ENCODE results near the gene FRMPD4.

The FRMPD4 gene

DNA sequence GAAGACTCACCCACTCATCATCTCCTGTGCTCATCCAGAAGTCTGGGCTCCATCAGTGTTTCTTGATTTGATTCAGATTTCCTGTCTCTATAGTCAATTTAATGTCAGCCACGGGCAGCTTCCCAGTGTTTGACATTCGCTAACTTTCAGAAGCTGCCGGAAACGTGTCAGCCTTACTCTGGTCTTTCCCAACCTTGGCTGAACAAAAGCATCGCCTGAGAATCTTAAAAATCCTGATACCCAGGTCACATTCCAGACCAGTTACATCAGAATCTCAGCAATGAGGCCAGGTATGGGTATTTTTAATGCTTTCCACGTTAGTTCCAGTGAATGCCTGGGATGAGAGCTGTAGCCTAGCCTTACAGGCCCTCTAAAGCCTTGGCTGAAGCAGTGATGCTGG is 233.8 kb downstream of the FRMPD4 start:
- DNase-seq, result no peak

DNA sequence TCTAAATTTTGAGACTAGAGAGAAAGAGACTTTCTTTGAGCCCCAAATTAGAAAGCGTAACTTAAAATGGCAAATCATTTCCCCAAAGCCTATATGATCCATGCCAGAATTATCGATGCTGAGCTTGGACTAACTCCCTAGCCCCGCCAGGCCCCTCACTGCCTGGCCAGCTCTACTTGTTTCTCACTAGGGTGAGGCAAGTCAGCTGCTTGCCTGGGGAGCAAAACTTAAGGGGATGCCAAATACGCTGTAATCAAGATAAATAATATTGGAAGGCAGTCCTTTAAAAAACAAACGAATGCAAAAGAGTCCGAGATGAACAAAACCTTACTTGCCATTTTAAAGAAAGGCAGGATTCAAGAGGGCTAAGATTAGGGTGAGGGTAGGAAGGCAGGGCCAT is 236.0 kb downstream of the FRMPD4 start:
- DNase-seq, result no peak

DNA sequence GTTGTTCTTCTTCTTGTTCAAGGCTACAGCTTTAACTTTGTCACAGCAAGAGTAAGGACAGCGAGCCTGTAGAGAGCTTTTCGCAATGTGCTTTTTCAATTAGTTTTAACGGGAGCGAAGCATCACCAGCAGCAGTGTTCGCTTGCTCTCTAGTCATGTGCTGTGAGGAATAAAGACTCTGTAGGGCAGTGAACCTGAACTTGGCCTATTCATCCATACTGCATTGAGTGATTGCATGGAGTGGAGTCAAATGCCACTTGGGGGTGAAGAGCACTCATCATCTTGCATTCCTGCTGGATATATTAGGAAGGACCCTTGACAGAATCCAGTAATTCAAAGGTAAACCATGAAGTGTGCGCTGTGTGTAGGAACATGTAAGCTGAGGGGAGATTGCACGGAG is 240.0 kb downstream of the FRMPD4 start:
- DNase-seq, result no peak

DNA sequence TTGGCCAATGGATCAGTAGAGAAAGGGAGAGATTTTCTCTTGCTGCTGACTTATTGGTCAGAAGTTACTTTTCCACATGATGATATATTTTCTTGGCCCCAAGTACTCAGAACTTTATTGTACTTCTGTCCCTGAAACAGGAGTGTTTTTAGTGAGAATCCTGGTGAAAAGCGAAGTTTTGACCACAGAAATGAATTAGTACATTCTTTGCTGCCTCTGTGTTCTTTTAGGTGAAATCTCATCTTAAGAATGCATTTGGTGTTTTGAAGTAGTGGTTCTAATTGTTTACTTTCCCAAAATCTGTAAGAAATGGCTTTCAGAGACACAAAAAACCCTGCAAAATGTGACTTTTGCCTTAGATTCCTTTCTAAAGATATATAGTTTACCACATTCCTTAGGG is 240.4 kb downstream of the FRMPD4 start:
- DNase-seq, result no peak

DNA sequence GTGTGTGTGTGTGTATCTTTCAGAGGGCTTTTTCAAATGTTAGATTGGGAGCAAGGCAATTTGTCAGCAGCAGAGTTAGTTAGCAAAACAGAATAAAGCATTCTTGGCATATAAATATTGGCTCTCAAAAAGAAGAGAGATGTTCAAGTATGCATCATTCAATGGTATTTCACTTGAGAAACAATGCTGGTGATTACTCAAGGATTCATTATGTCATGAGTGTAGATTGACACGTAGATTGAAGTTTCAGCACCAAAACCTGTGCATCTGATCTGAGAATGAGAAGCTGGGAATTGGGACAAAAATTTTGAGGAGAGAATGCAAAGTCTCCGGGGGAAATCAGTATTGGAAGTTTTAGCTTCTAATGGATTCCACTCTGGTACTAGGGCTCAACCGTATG is 241.4 kb downstream of the FRMPD4 start:
- DNase-seq, result no peak

DNA sequence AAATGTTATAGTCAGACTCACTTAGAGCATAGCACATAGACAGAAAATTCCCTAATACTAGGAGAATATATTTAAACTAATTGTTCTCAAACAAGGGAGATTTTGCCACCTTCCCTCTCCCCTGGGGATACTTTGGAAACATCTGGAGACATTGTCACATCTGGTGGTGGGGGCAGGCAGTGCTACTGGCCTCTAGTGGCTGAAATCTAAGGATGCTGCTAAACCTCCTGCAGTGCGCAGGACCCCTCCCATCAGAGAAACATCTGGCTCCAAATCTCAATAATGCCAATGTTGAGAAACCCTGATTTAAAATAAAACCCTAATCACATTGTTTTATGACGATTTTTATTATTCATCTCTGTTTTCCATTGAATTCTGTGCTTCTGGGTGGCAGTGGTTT is 244.9 kb downstream of the FRMPD4 start:
- DNase-seq, result no peak

DNA sequence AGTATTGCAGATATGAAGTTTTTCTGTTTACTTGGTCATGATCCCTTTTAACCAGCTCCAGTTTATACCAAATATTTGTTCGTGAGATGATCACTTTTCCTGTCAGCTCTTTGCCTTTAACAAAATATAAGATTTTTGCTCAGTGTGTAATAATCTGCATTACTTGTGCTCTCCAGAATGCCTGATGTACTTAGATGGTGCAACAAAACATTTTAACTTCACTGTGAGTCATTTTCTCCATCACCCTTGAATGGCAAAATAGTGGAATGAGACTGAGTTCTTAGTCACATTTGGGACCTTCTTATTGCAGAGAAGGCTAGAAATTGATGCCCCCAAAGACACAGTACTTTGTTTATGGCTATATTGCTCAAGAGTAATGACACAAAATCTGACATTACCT is 252.0 kb downstream of the FRMPD4 start:
- no peak for DNase-seq

DNA sequence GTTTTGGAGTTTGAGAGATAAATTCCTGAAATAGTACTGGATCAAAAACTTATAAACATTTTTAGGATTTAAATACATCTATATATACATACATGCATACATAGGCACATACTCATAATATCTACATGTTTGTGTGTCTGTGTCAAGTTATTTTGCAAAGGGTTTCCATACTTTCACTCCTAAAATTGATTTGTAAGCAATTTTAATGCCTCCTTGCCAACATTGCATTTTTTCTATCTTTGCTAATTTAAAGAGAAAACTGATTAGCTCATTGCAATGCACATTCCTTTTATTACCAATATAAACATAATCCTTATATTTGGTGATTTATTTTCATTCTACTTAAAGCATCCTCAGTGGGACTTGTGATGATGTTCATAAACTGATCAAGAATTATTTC is 258.3 kb downstream of the FRMPD4 start:
- DNase-seq, result no peak

DNA sequence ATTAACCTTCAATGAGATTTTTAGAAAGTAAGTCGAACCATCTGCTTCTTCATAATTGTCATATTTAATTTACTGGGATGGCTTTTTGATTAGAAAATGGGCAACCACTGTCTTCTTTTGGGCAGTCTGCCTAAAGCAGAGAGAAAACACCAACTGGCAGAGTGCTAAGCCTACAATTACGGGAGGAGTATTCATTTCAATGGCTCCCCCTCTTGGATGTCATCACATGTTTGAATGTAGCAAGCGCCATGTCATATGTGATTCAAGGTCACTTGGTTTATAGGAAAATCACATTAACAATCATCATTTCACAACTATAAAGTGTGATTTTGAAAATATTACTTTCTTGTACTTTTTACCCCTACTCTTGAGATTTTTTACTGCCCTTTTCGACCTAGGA is 261.9 kb downstream of the FRMPD4 start:
- no peak for DNase-seq

DNA sequence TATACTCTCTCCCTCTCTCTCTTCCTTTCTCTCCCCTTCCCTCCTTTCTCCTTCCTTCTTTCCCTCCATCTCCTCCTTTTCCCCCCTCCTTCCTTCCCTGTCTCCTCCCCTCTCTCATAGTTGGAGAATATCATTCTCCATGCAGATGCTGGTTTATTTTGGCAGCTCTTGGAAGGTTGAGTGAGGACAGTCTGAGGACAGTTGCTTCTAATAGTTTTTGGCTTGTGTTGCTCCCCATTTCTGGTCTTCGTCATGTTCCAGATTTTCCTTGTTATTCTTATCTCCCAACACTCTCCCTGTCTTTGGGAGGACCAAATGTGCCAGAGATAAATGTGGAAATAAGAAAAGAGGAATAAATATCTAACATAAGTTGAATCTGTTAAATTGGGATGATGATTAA is 263.0 kb downstream of the FRMPD4 start:
- no peak for DNase-seq

DNA sequence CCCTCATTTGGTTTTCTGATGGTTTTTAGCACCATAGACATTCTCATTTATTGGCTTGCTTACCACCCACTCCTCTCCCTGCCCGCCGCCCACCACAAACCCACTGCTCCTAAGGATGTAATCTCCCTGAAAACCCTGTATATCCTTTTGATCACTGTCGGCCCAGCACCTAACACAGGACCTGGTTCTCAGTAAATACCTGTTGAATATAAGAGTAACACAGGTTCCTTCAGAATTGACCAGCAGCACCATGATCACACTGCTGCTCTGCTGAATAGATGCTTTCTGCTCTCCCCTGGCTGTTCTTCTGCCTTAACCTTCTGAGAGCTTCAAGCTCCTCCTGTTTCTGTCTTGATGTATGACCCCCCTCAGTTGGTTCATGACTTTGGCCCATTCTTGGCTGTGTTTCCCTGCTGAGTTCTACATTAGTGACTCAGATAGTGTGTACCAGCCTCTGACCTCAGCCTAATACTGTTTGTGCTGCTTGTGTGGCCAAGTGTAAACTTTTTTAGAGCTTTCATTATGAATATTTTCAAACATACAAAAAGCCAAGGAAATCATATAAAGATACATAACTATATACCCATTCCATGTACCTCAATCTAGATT is 265.3 kb downstream of the FRMPD4 start:
- no peak for DNase-seq

DNA sequence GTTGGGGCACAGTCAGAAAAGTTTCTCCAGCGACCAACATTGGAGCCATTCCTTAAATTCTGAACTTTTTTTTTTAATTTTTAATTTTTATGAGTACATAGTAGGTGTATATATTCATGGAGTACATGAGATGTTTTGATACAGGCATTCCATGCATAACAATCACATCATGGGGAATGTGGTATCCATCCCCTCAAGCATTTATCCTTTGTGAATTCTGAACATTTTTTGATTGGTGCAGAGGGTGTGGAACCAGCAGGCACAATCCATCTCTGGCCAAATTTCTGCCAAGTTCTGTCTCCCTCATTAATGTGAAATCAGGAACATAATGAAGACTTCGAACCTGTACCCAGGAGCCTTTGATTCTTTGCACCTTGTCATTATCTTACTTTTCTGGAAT is 267.0 kb downstream of the FRMPD4 start:
- no peak for DNase-seq

DNA sequence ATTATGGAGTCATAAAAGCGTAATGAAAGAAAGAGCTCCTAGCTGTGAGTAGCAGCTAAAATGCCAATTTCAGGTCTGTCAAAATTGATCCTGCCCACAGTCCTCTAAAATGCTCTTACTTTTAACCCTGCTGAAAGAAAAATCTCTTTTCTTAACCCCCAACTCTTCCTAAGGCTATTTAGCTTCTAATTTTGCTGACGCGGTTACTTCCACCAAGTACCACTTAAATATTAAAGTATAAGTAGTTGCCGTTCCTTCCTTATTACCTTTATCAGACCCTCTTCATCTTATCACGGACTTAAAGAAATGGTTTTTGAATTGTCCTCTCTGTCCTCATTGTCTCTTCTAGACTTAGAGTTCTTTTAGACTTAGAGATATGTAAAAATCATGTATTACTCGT is 272.2 kb downstream of the FRMPD4 start:
- no peak for DNase-seq

DNA sequence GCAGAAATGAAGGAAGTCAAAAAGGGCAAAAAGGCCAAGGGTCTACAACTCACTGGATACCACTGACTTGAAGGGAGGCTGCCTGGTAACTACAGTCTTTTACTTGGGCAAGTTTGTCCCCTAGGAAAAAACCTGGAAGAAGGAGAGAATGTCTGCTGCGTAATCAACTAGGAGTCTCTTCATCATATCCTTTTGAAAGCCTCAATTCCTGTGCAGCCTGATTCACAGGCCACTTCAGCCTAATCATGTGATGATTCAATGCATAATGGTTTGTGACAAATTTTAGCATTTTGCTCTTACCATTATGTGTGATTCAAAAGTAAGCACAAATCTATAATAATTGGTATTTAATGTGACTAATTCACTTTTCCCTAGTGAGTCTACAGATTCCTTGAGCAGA is 273.6 kb downstream of the FRMPD4 start:
- DNase-seq, result no peak

DNA sequence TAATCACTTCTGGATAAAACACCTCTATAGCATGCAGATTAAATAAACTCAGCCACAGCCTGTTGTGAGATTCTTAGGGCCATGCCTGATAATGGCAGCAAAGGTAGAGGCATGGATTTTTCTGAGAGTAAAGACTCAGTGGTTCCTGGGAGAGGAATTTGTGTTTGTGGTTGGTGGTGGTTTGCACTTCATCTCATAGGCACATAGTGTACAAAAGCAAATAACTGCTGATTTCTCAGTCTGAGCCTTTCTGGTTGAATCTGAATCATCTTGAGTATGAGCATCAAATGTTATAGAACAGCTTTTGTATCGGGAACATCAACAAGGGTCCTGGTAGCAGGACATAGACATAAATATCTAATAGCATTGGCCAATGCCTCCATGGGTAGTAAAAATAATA is 274.3 kb downstream of the FRMPD4 start:
- no peak for DNase-seq

DNA sequence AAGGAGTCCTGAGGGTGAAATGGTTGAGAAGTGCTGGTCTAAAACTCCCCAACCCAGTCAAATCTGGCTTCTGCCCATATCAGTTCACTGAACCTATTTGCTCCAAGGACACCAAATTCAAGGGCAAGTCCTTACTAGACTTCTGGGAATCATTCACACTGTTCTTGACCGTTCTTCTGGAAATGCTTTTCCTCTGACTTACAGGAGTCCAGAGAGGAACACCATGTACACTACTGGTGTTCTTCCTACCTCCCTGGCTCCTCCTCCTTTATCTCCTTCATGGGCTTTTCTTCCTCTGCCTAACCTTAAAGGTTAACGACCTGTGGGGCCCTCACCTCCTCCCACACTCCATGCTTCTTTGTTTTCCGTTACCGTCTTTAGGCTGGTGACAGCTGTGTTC is 281.3 kb downstream of the FRMPD4 start:
- no peak for DNase-seq

DNA sequence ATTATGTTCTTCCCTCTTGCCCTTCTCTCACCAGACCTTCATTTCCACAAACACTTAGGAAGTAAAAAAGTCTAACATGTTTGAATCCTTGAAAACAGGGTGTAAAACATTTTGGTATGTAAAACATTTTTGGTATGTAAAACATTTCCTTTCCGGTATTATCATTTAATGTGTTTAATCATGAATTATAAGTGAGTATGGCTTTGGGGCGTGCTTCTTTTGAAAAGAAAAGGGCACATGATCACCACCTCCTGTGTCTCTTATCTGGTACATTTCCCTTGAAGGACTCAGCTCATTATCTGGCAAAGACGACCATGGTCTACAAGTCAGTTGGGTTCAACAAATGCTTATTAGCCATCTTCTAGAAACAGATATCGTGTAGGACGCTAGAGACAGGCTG is 283.6 kb downstream of the FRMPD4 start:
- DNase-seq, result no peak

DNA sequence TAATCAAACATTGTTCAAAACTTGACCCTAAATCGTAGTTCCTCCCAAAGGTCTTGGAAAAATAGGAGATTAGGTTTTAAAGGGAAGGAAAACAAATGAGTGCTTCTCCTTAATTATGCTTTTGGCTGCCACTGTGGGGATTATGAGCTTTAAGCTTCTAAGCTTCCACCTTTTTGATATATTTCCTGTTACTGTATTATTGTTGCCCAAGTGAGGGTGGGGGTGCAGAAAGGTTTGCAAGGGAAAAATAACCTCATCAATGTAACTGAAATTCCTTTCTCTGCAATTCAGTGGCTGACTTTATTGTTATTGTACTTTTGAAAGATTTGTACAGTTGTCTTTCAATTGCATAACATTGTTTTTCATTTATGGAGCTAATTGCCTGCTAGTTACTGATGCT is 285.1 kb downstream of the FRMPD4 start:
- DNase-seq, result no peak

DNA sequence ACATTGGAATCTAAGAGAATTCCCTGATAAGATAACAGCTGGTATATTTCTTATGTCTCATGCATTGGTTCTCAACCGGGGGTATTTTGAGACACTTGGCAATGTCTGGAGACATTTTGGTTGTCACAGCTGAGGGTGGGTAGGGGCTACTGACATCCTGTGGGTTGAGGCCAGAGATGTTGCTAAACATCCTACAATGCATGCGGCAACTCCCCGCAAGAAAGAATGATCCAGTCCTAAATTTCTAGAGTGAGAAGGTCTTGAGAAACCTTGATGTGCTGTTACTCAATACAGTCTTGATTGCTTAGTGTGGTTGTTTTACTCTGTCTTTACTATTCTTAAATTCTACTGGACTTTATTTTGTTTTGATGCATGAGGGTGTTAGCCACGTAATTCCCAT is 287.2 kb downstream of the FRMPD4 start:
- DNase-seq, result no peak

DNA sequence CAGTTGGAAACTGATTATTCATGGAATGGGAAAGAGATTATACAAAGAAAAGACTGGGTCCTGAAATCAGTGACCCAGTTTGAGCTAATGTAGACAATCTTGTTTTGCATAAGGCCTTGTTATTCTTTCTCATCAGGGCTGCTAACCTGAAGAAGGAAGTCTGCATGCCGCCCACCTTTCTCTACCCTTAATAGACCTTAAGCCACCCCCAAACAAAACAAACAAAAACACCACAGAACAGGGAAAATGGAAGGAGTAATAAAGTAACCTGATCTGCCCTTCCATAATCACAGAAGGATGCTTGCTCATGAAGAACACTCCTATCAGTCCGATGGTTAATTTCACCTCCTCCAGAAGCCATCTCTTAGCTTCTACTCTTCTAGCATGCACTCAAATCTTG is 288.1 kb downstream of the FRMPD4 start:
- DNase-seq, result no peak

DNA sequence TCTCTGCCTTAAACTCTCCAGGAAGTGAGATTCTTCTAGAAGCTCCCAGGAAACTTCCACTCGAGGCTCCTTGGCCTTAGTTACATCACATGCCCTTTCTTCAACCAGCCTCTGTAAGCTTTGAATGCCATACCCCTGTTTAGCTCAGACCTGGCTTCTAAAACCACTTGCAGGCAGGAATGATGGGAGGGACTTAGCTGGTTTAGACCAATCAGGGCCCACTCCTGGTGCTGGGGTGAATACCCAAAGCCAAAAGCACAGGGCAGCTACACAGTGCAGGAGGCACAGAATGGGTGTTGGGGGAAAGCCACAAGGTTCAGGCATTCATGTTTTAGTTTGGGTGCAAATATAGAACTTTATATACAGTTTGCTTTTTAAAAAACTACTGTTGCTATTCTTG is 296.2 kb downstream of the FRMPD4 start:
- DNase-seq, result no peak

DNA sequence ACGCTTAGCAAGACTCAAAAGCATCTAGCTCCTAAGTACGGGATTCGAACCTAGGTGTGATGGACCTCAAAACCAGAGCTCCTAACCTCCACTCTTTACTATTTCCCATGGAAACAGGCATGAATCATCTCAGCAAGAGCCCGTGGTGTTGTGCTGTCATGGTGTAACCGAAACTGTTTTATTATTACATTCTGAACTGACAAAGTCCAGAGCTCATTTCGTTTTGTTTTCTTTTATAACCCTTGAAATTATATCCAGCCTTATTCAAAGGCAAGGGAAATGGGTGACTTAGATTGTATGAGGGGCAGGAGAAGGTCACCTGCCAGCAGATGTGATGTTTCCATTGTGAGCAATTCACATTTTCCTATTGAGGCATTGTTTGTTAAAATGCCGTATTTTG is 301.1 kb downstream of the FRMPD4 start:
- DNase-seq, result no peak

DNA sequence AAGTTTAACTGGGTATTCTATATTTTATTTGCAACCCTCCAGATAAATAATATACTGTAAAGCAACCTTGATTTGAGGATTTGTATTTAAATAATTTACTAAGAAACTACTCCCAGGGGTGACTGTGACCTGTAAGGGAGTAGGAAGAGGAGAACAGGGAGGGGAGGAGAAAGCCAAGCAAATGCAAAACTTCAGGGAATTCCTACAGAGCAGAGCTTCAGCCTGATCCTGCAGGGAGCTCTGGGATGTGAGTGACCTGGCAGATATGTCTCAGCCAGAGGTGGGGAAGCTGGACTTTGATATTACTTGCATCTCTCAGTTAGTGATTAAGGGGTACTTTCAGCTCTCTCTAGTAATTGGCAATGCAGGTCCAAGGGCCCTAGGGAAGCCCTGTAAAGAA is 302.0 kb downstream of the FRMPD4 start:
- DNase-seq, result no peak

DNA sequence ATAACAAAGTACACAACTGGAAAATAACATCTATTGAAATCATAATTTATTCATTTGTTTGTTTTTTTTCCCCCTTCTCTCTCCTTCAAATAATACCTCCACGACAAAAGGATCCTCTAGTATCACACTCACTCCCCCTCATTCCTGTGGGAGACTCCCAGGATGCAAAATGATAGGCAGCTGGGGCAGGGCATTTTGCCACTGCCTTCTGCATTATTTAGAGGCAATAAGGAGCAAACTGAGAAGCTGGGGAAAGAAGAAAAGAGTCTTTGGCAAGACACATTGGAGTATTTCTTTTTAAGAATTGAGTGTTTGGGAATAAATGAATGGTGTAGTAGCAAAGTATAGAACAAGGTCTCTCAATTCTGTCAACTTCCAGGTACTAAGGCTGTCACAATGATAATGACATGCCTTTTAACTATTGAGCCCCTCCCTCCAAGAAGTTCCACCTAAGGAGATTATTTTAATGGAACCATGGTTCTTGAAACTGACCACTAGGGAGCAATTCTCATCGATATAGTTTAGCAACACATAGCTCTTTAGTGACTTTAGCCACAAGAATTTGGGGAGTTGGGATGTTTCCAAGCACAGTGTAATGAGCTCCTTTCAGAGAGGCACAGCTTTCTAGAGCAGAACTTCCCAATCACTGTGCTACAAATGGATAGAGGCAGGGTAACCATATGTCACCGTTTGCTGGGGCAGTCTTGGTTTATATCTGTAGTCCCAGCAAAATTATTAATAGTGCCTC is 303.3 kb downstream of the FRMPD4 start:
- no peak for DNase-seq

DNA sequence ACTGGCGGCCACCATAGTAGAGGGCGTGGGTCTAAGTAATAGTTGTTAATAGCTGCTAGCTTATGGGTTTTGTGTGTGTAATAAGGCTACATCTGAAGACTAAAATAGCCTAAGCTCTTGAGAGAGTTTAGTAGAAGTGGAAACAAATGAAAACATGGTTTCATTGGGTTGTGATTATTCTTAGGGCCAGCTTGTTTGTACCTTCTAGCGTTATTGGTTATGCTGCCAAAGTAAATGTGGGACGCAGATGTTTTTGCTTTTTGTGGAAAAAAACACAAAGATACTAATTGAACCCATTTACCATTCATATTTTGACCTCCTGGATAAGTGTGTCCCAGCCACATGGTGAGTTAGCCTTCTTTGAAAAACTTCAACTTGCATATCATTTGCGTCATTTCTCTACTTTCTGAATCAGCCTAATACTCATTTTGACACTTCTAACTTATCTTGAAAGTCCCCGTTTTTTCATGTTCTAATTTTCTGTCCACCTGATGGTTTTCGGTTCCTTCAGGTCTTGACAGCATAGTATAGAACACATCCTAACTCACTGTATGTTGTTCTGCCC is 305.3 kb downstream of the FRMPD4 start:
- DNase-seq, result no peak

All from NCI-H1417 treated with DMSO at 0.1 percent for 48 hours (cell line).